WTC11 (cell line): ENCODE data around the gene ADAMTS15. TPM values are rescaled to one million over a fixed set of nuclear protein-coding genes. Genes with fewer than 3 reads are reported as not detected.

Experiments used
- ATAC-seq: fragments of 200-7000 bp; cut with Tn5 transposase; 2 replicates; pipeline ENCODE4 v1.10.0; 2021; ENCODE audit warnings: mild to moderate bottlenecking, moderate library complexity
- CTCF ChIA-PET: fragments of 300-600 bp; sonication (Branson Sonifier 250); formaldehyde crosslinking; loops from one replicate; lab custom pipeline; 2021; ENCODE audit warnings: antibody characterized with exemption; lab: Charles Lee
- POLR2A ChIA-PET: fragments of 350-600 bp; sonication (Branson Sonifier 250); formaldehyde crosslinking; loops from one replicate; lab custom pipeline; 2021; ENCODE audit warnings: antibody characterized with exemption; lab: Charles Lee
- DNase-seq: peaks from one replicate; pipeline ENCODE4 v3.0.0; 2021; ENCODE audit warnings: low spot score
- H3K27ac Mint-ChIP-seq: 2 replicates; pipeline ENCODE4 v1.8.0; 2021; ENCODE audit warnings: mixed read lengths
- H3K27me3 Mint-ChIP-seq: 2 replicates; pipeline ENCODE4 v1.8.0; 2021; ENCODE audit warnings: low read depth, mild to moderate bottlenecking, moderate library complexity, mixed read lengths
- H3K36me3 Mint-ChIP-seq: 2 replicates; pipeline ENCODE4 v1.8.0; 2021; ENCODE audit warnings: mixed read lengths
- H3K4me1 Mint-ChIP-seq: 2 replicates; pipeline ENCODE4 v1.8.0; 2022; ENCODE audit warnings: mixed read lengths
- H3K4me3 Mint-ChIP-seq: 2 replicates; pipeline ENCODE4 v1.8.0; 2021; ENCODE audit warnings: mild to moderate bottlenecking, moderate library complexity, mixed read lengths
- H3K9me3 Mint-ChIP-seq: 2 replicates; pipeline ENCODE4 v1.8.0; 2021; ENCODE audit warnings: mixed read lengths
- ATF6 ChIP-seq: sonication (generic); formaldehyde crosslinking; IDR thresholded peaks from 2 replicates; pipeline ENCODE4 v1.8.1; 2023; ENCODE audit warnings: mild to moderate bottlenecking, missing genetic modification reagents
- CREB1 ChIP-seq: sonication (generic); formaldehyde crosslinking; IDR thresholded peaks from 2 replicates; pipeline ENCODE4 v1.8.0; 2023; ENCODE audit warnings: mild to moderate bottlenecking, missing genetic modification reagents
- CTCF ChIP-seq: fragments of 200-600 bp; IDR thresholded peaks from 2 replicates; pipeline ENCODE4 v1.8.0; 2022; ENCODE audit warnings: antibody characterized with exemption
- E2F1 ChIP-seq: sonication (generic); formaldehyde crosslinking; IDR thresholded peaks from 2 replicates; pipeline ENCODE4 v1.8.0; 2022; ENCODE audit warnings: mild to moderate bottlenecking, missing genetic modification reagents
- FOXJ3 ChIP-seq: sonication (generic); formaldehyde crosslinking; IDR thresholded peaks from 2 replicates; pipeline ENCODE4 v1.9.0; 2021; ENCODE audit warnings: missing genetic modification reagents, mild to moderate bottlenecking, borderline replicate concordance
- FOXP1 ChIP-seq: sonication (generic); formaldehyde crosslinking; IDR thresholded peaks from 2 replicates; pipeline ENCODE4 v1.8.0; 2022; ENCODE audit warnings: missing genetic modification reagents, mild to moderate bottlenecking, moderate library complexity, borderline replicate concordance
- FOXP4 ChIP-seq: sonication (generic); formaldehyde crosslinking; IDR thresholded peaks from 2 replicates; pipeline ENCODE4 v1.8.0; 2022; ENCODE audit warnings: mild to moderate bottlenecking, missing genetic modification reagents
- JAZF1 ChIP-seq: fragments of 250-450 bp; sonication (Bioruptor Pico); IDR thresholded peaks from 2 replicates; pipeline ENCODE4 v1.9.0; 2021; ENCODE audit warnings: moderate library complexity, mild to moderate bottlenecking, inconsistent platforms
- KAT7 ChIP-seq: sonication (generic); formaldehyde crosslinking; IDR thresholded peaks from 2 replicates; pipeline ENCODE4 v1.8.1; 2023; ENCODE audit warnings: missing genetic modification reagents, mild to moderate bottlenecking, borderline replicate concordance
- MAX ChIP-seq: sonication (generic); formaldehyde crosslinking; IDR thresholded peaks from 2 replicates; pipeline ENCODE4 v1.8.0; 2022; ENCODE audit warnings: mild to moderate bottlenecking, missing genetic modification reagents
- OVOL2 ChIP-seq: fragments of 250-450 bp; sonication (Bioruptor Pico); IDR thresholded peaks from 2 replicates; pipeline ENCODE4 v1.9.0; 2021; ENCODE audit warnings: mild to moderate bottlenecking, borderline replicate concordance
- RELA ChIP-seq: sonication (generic); formaldehyde crosslinking; IDR thresholded peaks from 2 replicates; pipeline ENCODE4 v1.8.1; 2022; ENCODE audit warnings: missing genetic modification reagents, mild to moderate bottlenecking, borderline replicate concordance
- RORB ChIP-seq: fragments of 250-450 bp; sonication (Bioruptor Pico); IDR thresholded peaks from 2 replicates; pipeline ENCODE4 v1.9.0; 2021; ENCODE audit warnings: mild to moderate bottlenecking
- SMAD3 ChIP-seq: sonication (generic); formaldehyde crosslinking; IDR thresholded peaks from 2 replicates; pipeline ENCODE4 v1.8.0; 2022; ENCODE audit warnings: missing genetic modification reagents, mild to moderate bottlenecking, borderline replicate concordance
- TCF7 ChIP-seq: sonication (generic); formaldehyde crosslinking; IDR thresholded peaks from 2 replicates; pipeline ENCODE4 v1.8.0; 2022; ENCODE audit warnings: mild to moderate bottlenecking, low read depth, missing genetic modification reagents, moderate library complexity
- TEAD1 ChIP-seq: sonication (generic); formaldehyde crosslinking; IDR thresholded peaks from 2 replicates; pipeline ENCODE4 v1.8.0; 2022; ENCODE audit warnings: mild to moderate bottlenecking, missing genetic modification reagents
- TEAD4 ChIP-seq: sonication (generic); formaldehyde crosslinking; IDR thresholded peaks from 2 replicates; pipeline ENCODE4 v1.8.0; 2022; ENCODE audit warnings: mild to moderate bottlenecking, missing genetic modification reagents
- ZNF281 ChIP-seq: sonication (generic); formaldehyde crosslinking; IDR thresholded peaks from 2 replicates; pipeline ENCODE4 v1.8.0; 2023; ENCODE audit warnings: mild to moderate bottlenecking, missing genetic modification reagents
- ZNF396 ChIP-seq: fragments of 250-450 bp; sonication (Bioruptor Pico); IDR thresholded peaks from 2 replicates; pipeline ENCODE4 v1.8.0; 2021; ENCODE audit warnings: mild to moderate bottlenecking, moderate library complexity, borderline replicate concordance
- ZNF425 ChIP-seq: fragments of 250-450 bp; sonication (Bioruptor Pico); conservative IDR thresholded peaks from 2 replicates; pipeline ENCODE4 v1.9.0; 2021; ENCODE audit warnings: mild to moderate bottlenecking
- total RNA-seq: library from RNA; stranded (reverse); gene quantifications from 3 replicates; pipeline ENCODE4 v1.2.3, GENCODE V29; 2021

The ADAMTS15 gene
- total RNA-seq, 1 experiment from 2014 or later = 3.7 TPM

- no peaks in the 10 kb centered on the region; the same call in 1 of the 2 replicates for H3K36me3 Mint-ChIP-seq
- DNase-seq = no peak
- H3K27ac Mint-ChIP-seq = no peak overlapping the region
- no peaks in the 10 kb centered on the region for H3K4me1 Mint-ChIP-seq
- no peak for ATAC-seq
- ChIA-PET POLR2A (no interaction called here), CTCF (interaction anchor here (1.6 to 9.2 kb wide), 3 partner anchors 12 to 426 kb away, joined by 3 to 152 read pairs (median 6); partner anchors contain the start of gene ADAMTS15)
- H3K27me3 Mint-ChIP-seq = peaks cover 11% of the 10 kb centered on the region
- no peak for TF ChIP-seq SMAD3
- TF ChIP-seq CTCF = no peak
- no peak for TF ChIP-seq TEAD1 (CRISPR knock-in tag)
- no peak for TF ChIP-seq FOXP4 (CRISPR knock-in tag)
- TF ChIP-seq TCF7 (CRISPR knock-in tag) = no peak
- TF ChIP-seq ZNF281 (CRISPR knock-in tag) = no peak
- no peak for TF ChIP-seq FOXJ3 (CRISPR knock-in tag)
- no peak for TF ChIP-seq OVOL2 (CRISPR knock-in tag)
- no peak for TF ChIP-seq JAZF1 (CRISPR knock-in tag)
- TF ChIP-seq E2F1 (CRISPR knock-in tag) = no peak
- TF ChIP-seq RORB (CRISPR knock-in tag) = no peak
- no peak for TF ChIP-seq KAT7 (CRISPR knock-in tag)
- TF ChIP-seq TEAD4 (CRISPR knock-in tag) = no peak
- TF ChIP-seq FOXP1 = no peak
- no peak for TF ChIP-seq MAX (CRISPR knock-in tag)
- no peak for TF ChIP-seq CREB1
- peaks cover 10% of the 10 kb centered on the region for H3K9me3 Mint-ChIP-seq
- no peak overlapping the region for H3K4me3 Mint-ChIP-seq
Measured at GRCh38 chr11:130436171-130436570, 12.3 kb upstream of the ADAMTS15 start.

- H3K27me3 Mint-ChIP-seq = peaks cover 16% of the 10 kb centered on the region
- DNase-seq (no peak), ATAC-seq (no peak)
- ChIA-PET POLR2A (no interaction called here), CTCF (interaction anchor here (1.2 to 1.7 kb wide), 4 partner anchors 10 to 424 kb away, joined by 4 to 6 read pairs (median 6); partner anchors contain the start of gene ADAMTS15)
- H3K4me3 Mint-ChIP-seq = no peak overlapping the region
- peaks cover 14% of the 10 kb centered on the region for H3K9me3 Mint-ChIP-seq
- no peaks in the 10 kb centered on the region; the same call in 1 of the 2 replicates for H3K36me3 Mint-ChIP-seq
- H3K4me1 Mint-ChIP-seq = no peaks in the 10 kb centered on the region
- no peak overlapping the region for H3K27ac Mint-ChIP-seq
- TF ChIP-seq RELA (CRISPR knock-in tag) (no peak), ZNF281 (CRISPR knock-in tag) (no peak), SMAD3 (no peak), ZNF425 (CRISPR knock-in tag) (no peak), ZNF396 (no peak), ATF6 (CRISPR knock-in tag) (no peak)
Measured at GRCh38 chr11:130437848-130438247, 10.6 kb upstream of the ADAMTS15 start.
